HG03378 (cell line): ENCODE measurements around the gene CLDN9.

ENCODE experiments used
- ATAC-seq: cut with Tn5 transposase; IDR thresholded peaks from one replicate; pipeline ENCODE4 v1.9.1; 2021; ENCODE audit warnings: mild to moderate bottlenecking, moderate library complexity; ENCODE audit not compliant: unreplicated experiment

CLDN9 gene

GRCh38 chr16:2992383-2993081 lies 20.2 kb upstream of the CLDN9 start:
- ATAC-seq: no peak

GRCh38 chr16:2996298-2996697 lies 16.4 kb upstream of the CLDN9 start:
- no peak for ATAC-seq

- no peak for ATAC-seq
Measured at GRCh38 chr16:2999929-3000328, 12.8 kb upstream of the CLDN9 start.

GRCh38 chr16:3000540-3000939 lies 12.2 kb upstream of the CLDN9 start:
- ATAC-seq: no peak

- no peak for ATAC-seq
Measured at GRCh38 chr16:3001316-3001715, 11.4 kb upstream of the CLDN9 start.

GRCh38 chr16:3003582-3004270 lies 9.0 kb upstream of the CLDN9 start:
- peak; percentile 96 for ATAC-seq

- no peak for ATAC-seq
Measured at GRCh38 chr16:3004319-3004718, 8.4 kb upstream of the CLDN9 start.

- no peak for ATAC-seq
Measured at GRCh38 chr16:3004781-3005284, 7.9 kb upstream of the CLDN9 start.

GRCh38 chr16:3007059-3007956 lies 5.4 kb upstream of the CLDN9 start:
- ATAC-seq: no peak

- ATAC-seq: no peak
Measured at GRCh38 chr16:3007957-3008689, 4.6 kb upstream of the CLDN9 start.

- ATAC-seq: no peak
Measured at GRCh38 chr16:3008690-3009037, 4.1 kb upstream of the CLDN9 start.

- ATAC-seq: no peak
Measured at GRCh38 chr16:3009568-3010390, 2.9 kb upstream of the CLDN9 start.

- ATAC-seq: no peak
Measured at GRCh38 chr16:3010510-3010909, 2.2 kb upstream of the CLDN9 start.

GRCh38 chr16:3012246-3012645 lies 477 bp upstream of the CLDN9 start:
- no peak for ATAC-seq

GRCh38 chr16:3013491-3013951 lies 798 bp downstream of the CLDN9 start:
- no peak for ATAC-seq

GRCh38 chr16:3013998-3014690 lies 1.4 kb downstream of the CLDN9 start:
- no peak for ATAC-seq

GRCh38 chr16:3014971-3015370 lies 2.2 kb downstream of the CLDN9 start:
- no peak for ATAC-seq

- ATAC-seq: no peak
Measured at GRCh38 chr16:3015865-3016521, 3.3 kb downstream of the CLDN9 start.

GRCh38 chr16:3017344-3017743 lies 4.6 kb downstream of the CLDN9 start:
- ATAC-seq: no peak
